HG02588 (cell line): ENCODE results near the gene OR2T8.

Experiments
- ATAC-seq: cut with Tn5 transposase; IDR thresholded peaks from one replicate; pipeline ENCODE4 v1.9.1; 2021; ENCODE audit warnings: mild to moderate bottlenecking, moderate library complexity; ENCODE audit not compliant: unreplicated experiment

OR2T8 gene, protein sequence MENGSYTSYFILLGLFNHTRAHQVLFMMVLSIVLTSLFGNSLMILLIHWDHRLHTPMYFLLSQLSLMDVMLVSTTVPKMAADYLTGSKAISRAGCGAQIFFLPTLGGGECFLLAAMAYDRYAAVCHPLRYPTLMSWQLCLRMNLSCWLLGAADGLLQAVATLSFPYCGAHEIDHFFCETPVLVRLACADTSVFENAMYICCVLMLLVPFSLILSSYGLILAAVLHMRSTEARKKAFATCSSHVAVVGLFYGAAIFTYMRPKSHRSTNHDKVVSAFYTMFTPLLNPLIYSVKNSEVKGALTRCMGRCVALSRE

DNA sequence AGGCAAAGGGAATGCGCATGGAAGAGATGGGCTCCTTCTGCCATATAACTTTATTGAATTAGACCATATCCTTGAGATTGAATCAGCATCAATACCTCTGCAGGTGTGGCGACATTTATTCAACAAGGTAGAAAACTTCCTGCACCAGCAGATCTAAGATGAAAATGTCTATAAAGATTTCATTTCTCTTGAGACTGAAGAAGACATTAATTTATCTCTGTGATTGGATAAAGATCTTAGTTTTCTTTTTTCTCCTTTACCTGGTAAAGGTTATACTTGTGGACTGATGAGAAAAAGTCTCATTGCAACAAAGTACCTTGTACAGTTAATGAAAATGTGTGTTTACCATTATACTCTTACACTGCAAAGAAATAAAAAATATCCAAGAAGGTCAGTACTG lies at the start of gene OR2T8:
Gene OR2T8 (plus strand): TSS at position 301 of the 400 bp plus-strand sequence. CDS start 766 bp downstream, outside the sequence.
- no peak for ATAC-seq

DNA sequence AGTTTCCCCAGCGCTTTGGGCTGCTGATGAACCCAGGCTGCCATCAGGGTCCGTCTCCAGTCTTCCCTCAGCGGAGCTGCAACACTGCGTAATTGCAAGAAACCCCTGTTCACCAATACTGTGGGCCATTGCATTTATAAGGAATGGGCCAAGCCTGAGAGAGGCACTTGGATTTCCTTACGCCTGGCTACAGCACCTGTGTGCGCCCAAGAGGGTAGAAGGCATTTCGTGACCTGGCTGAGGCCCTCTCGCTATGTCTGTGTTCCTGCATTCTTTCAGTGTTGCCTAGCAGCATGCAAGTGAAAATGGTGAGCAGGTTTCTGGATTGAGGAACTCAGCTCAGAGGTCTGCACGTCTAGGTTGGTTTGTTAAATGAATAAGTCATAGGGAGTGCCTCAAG lies 36.7 kb upstream of the OR2T8 start:
- ATAC-seq: no peak

DNA sequence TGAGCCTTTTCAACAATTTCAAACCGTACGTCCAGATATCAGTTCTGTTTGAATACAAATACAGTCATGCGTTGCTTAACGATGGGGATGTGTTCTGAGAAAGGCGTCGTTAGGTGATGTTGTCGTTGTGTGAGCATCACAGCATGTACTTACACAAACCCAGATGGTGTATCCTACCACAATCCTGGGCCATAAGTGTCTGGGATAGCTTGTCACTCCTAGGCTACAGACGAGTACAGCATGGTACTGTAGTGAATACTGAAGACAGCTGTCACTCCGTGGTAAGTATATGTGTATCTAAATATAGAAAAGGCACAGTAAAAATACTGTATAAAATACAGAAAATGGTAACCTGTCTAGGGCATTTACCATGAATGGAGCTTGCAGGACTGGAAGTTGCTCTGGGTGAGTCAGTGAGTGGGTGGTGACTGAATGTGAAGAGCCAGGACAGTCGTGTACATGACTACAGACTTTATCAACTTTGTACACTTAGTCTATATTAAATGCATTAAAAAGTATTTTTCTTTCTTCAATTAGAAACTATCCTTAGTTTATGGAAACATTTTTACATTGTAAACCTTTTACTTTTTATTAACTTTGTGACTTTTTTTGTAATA lies 35.1 kb upstream of the OR2T8 start:
- ATAC-seq: no peak

DNA sequence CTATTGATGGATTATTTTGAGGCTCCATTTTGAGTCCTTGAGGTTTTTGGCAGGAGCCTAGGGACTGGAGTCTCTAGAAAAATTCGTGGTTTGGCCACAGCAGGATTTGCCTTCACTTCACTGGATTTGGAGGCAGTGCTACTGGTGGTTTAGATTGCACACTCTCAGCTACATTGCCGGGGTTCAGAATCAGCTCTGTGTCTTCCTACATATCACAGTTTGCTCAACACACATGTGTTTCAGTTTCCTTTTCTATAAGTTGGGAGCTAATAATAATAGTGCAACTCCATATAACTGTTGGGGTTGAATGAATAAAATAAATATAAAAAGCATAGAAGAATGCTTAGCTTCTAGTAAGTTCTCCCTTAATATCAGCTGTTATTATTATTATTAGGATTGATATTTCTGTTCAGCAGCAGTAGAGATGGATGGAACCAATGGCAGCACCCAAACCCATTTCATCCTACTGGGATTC lies 24.9 kb upstream of the OR2T8 start, which contains the start of gene OR2W3:
Gene OR2W3 (plus strand): TSS at position 425 of the 475 bp plus-strand sequence. CDS start 0 bp downstream, at position 425.
- no peak for ATAC-seq

DNA sequence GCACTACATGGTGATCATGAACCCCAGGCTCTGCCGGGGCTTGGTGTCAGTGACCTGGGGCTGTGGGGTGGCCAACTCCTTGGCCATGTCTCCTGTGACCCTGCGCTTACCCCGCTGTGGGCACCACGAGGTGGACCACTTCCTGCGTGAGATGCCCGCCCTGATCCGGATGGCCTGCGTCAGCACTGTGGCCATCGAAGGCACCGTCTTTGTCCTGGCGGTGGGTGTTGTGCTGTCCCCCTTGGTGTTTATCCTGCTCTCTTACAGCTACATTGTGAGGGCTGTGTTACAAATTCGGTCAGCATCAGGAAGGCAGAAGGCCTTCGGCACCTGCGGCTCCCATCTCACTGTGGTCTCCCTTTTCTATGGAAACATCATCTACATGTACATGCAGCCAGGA lies 24.1 kb upstream of the OR2T8 start:
- ATAC-seq: no peak

DNA sequence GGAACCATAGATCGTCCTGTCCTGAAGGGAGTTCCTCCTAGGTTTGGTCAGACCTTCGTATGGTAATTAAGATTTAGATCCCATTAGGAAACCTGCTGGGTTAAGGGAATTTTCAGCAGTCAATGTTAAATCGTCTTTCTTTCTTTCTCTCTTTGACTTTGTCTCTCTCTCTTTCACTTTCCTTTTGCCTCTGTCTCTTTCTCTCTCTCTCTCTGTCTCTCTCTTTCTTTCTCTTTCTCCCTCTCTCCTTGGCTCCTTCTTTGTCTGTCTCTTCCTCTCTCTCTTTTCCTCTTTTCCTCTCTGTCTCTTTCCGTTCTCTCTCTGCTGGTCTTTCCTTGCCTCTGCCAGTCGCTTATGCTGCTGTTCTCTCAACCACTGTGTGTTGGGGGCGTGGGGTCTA lies 15.9 kb upstream of the OR2T8 start:
- no peak for ATAC-seq

DNA sequence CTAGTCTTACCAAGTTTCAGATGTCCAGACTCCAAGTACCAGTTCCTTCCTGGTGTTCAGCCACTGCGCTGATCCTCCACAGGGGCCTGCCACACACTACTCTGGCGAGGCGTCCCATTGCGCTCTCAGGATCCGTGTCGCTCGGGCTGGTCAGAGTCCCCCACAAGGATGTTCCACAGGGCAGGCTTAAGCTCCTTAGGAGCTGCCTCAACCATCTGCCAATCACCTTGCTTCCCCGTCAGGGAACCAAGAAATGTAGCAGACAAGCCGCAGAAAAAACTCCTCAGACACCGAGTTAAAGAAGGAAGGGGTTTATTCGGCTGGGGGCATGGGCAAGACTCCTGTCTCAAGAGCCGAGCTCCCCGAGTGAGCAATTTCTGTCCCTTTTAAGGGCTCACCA lies 14.9 kb upstream of the OR2T8 start:
- ATAC-seq: no peak

DNA sequence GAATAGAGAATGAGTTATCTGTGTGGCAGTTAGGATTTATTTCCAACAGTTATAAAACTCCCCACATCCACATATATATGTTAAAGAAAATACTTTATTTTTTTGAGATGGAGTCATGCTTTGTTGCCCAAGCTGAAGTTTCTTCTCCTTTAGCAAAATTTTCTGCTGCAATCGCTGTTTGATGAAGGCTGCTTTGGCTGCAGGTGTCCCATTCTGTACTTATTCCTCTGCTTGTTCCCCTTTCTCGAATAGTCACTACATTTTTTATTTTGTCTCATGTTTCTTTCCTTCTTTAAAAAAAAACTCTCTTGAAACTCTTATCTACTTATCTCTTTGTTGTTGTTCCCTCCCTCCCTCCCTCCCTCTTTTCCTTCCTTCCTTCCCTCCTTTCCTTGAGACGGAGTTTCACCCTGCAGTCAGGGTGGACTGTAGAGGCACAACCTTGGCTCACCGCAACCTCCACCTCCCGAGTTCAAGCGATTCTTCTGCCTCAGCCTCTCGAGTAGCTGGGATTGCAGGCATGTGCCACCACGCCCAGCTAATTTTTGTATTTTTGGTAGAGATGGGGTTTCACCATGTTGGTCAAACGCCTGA lies 14.0 kb upstream of the OR2T8 start:
- no peak for ATAC-seq

DNA sequence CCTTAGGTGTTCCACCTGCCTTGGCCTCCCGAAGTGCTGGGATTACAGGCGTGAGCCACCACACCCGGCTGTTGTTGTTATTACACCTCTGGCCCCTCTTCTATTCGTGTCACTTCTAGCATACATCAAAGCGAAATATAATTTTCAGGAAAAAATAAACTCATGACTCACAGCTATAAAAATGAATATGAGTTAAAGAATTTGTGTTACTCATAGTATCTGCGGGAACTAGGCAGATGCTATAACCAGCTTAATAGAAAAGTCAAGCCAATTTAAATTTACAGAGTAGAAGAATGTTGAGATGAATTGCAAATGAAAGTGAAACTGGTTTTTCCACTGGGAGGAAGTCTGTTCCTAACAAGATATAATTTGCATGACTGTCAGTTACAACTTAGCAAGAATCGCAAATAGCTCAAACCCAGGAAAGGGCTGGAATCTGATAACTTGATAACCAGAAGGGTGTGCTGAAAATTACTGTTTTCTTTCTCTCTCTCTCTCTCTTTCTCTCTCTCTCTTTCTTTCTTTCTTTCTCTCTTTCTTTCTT lies 13.5 kb upstream of the OR2T8 start:
- ATAC-seq: no peak

DNA sequence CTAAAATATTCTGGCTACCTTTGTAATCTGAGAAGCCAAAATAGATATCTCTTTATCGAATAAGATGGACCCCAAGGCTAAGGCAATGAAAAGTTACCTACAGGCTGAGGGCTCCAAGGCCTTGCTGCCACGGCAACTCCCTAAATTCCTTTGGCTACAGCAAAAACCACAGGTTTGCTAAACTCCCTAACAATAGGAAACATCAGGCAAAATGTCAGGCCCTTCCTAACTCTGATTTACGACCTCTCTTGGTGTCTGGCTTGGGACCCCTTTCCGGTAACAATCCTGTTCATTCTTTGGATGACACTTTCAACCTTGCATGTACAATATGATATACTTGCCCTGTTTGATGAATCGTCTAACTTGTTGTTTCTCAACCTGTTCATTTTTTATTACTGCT lies 11.3 kb upstream of the OR2T8 start:
- ATAC-seq: no peak

DNA sequence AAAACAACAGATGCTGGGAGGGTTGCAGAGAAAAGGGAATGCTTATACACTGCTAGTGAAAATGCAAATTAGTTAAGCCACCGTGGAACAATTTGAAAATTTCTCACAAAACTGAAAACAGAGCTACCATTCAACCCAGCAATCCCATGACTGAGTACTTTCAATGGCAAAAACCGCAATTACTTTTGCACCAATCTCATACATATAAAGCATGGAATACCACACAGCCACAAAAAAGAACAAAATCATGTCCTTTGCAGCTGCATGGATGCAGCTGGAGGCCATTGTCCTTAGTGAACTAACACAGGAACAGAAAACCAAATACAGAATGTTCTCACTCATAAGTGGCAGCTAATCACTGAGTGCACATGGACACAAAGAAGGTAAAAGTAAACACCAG lies 6.3 kb upstream of the OR2T8 start:
- ATAC-seq: no peak

DNA sequence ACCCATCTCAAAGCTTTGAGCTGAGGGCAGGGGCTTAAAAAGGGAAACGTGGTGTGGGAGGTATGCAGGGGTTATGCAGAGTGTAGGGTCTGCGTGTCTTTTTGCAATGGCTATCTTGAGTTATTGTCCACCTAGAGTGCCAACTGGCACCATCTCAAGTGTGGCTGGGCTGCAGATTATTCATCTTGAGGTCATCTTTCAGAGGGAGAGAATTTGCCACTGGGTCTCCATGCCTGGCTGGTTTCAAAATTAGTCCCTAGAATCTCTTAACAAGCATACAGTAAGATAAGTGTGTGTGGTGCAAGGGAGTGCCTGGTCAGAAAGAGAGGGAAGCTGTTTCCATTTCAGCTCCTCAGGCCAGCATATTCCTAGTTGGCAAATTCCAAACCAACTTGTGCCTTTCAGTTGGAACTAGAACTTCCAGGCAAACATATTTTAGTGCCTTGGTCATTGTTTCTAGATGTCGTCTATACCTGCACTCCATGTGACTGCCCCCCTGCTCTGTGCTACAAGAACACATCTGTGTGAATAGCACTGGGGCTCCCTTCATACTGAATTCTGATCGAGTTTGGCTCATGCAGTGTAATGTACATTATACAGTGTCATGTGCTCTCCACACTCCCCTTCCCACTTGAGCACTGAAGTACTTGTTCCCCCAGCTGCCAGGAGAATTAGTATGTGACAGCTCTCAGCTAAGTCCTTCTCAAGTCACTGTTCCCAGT lies 5.0 kb upstream of the OR2T8 start:
- ATAC-seq: no peak

DNA sequence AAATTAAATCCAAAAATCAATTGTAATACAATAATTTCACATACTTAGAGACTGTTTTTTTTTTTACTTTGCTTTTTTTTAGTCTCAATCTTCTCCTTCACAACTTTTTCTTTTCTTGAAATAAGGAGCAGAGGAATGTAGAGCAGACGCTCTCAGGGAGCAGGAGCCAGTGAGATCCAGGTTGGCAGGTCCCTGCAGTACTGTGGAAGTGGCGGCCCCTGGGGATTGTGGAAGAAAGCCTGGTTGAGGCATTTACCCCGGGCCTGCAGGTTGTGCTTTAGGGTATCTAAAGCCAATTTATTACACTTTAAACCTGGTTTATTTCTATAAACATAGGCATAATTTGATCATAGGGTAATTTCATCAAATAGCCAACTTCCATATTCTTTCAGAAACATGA lies 3.9 kb downstream of the OR2T8 start:
- ATAC-seq: no peak

DNA sequence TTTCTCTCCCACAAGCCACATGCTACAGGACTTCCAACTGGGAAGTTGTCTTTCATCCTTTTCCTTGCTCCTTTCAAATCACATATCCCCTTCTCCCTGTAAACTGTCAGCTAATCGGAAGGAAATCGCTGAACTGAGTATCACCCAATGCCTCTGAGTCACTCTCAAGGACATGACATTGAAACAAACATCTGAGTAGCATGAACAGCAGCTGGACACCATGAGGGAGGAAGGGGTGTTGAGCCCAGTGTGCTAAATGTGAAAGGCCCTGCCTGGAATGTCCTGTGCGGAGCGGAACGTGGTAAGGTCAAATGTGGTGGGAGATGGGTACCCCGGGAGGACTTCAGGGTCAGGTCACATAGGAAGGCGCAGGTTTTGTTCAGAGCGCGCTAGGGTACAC lies 4.8 kb downstream of the OR2T8 start, which contains the start of gene OR2AJ1:
Gene OR2AJ1 (plus strand): TSS at position 22 of the 400 bp plus-strand sequence. CDS start 8,880 bp downstream, outside the sequence.
- ATAC-seq: no peak

DNA sequence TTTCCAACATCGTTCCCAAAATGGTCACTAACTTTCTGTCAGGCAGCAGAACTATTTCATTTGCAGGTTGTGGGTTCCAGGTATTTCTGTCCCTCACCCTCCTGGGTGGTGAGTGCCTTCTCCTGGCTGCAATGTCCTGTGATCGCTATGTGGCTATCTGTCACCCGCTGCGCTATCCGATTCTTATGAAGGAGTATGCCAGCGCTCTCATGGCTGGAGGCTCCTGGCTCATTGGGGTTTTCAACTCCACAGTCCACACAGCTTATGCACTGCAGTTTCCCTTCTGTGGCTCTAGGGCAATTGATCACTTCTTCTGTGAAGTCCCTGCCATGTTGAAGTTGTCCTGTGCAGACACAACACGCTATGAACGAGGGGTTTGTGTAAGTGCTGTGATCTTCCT lies 13.9 kb downstream of the OR2T8 start:
- ATAC-seq: no peak

DNA sequence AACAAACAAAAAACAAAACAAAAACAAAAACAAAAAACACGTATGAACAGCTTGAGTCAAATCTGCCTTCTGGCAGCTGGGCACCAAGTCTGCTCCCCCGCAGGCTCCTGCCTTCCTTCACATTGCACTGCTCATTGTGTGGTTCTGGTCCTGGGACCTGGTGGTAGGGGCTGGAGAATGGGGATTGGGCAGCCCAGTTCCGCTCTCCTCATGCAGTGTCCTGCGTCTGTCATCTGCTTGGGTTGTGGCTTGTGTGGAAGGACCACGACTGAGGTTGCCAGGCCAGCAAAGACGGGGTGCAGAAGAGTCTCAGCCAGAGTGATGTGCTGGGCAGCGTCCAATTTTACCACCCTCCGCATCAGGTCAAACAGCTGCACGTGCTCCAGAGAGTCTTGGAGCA lies 15.7 kb downstream of the OR2T8 start:
- no peak for ATAC-seq

DNA sequence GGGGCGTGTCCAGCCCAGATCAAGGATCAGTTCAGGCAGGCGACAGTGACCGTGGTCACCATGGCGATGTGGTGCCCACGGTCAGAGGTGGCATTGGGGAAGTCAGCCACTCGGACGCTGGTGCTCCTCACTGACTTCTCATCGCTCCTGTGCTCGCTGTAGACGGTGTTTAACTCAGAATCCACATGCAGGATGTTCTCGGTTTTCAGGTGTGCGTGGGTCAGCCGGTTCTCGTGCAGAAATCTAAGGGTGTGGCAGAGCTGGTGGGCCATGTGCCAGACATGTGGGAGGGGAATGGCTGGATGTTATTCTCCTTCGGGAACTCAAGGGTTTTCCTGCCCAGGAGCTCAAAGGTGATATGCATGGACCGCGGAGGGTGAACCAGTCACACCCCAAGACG lies 16.4 kb downstream of the OR2T8 start:
- no peak for ATAC-seq

DNA sequence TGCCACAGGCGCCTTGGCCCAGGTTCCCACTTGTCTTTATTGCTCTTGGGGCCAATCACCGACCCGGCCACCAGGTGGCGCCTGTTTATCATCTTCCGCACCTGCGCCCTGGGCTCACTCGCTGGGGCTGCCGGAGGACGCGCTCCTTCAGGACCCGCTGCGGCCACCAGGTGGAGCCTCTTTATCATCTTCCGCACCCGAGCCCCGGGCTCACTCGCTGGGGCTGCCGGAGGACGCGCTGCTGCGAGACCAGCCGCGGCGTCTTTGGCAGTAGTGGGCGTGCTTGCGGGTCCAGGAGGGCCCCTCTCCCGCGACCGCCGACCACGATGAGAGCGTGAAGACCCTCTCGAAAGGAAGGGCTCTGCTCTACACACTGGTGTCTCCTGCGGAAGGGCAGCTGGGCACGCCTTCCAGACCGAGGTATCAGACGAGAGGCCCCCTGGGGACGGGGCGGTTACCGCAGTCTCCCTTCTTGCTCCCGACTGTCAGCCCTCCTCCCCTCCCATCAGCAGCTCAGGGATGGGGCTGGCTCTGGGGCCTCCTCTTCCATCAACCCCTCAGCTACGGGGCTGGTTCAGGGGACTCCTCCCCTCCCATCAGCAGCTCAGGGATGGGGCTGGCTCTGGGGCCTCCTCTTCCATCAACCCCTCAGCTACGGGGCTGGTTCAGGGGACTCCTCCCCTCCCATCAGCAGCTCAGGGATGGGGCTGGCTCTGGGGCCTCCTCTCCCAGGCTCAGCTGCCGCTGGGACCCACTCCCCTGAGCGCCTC lies 17.1 kb downstream of the OR2T8 start:
- ATAC-seq: peak; percentile 99

DNA sequence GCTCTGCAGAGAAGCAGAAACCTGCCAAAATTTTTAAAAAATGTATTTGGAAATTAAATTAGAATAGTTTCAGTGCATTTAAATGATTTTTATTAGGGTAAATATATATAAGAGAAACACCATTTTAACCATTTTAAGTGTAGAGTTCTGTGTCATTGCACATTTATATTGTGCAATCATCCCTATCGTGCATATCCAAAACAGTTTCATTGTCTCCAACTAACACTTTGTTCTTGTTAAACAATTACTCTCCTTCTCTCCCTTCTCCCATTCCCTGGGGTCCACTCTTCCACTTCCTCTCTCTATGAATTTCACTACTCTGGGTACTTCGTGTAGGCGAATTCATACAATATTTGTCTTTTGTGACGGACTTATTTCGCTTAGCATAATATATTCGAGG lies 22.6 kb downstream of the OR2T8 start:
- no peak for ATAC-seq

DNA sequence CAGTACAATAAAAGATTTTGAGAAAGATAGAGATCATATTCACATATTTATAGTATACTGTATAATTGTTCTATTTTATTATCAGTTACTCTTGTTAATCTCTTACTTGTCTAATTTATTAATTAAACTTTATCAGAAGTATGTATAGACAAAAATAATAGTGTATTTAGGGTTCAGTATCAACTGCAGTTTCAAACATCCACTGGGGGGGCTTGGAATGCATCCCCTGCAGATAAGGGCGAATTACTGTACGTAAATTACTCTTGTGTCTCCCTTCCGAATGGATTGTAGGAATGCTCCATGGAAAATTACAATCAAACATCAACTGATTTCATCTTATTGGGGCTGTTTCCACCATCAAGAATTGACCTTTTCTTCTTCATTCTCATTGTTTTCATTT lies 28.5 kb downstream of the OR2T8 start, which contains the start of gene OR2L8:
Gene OR2L8 (plus strand): TSS at position 301 of the 400 bp plus-strand sequence. CDS start 0 bp downstream, at position 301.
- ATAC-seq: no peak
